SU-DHL-6 (cell line): ENCODE measurements around the gene CDK14.

Experiments used
- CTCF ChIP-seq: fragments of 200-600 bp; sonication (generic); IDR thresholded peaks from one replicate; pipeline ENCODE4 v1.5.1; 2017; ENCODE audit warnings: antibody characterized with exemption, mild to moderate bottlenecking, low read length, moderate library complexity; ENCODE audit not compliant: insufficient read depth, poor library complexity, severe bottlenecking
- EZH2phosphoT487 ChIP-seq: fragments of 200-600 bp; sonication (generic), shearing (Covaris generic); conservative IDR thresholded peaks from 2 replicates; pipeline ENCODE4 v1.6.1; 2018; ENCODE audit warnings: mild to moderate bottlenecking, antibody characterized with exemption, low read length, moderate library complexity, mixed read lengths

GRCh38 chr7:90777041-90777440 is 180.9 kb downstream of the CDK14 start:
- no peak for TF ChIP-seq CTCF
- TF ChIP-seq EZH2phosphoT487 = no peak
